Suppressor macrophage treated with lipopolysaccharide for 4 hours (primary cell): ENCODE measurements around the gene CELA2B.
"Not testable (repeated sequence)": the region's sequence is repeated elsewhere in the genome, so short reads cannot be mapped to it uniquely, and the experiment has no call there.

Source experiments
- DNase-seq: peaks from one replicate; pipeline ENCODE4 v3.0.0-alpha.2; 2020

CELA2B gene

DNA sequence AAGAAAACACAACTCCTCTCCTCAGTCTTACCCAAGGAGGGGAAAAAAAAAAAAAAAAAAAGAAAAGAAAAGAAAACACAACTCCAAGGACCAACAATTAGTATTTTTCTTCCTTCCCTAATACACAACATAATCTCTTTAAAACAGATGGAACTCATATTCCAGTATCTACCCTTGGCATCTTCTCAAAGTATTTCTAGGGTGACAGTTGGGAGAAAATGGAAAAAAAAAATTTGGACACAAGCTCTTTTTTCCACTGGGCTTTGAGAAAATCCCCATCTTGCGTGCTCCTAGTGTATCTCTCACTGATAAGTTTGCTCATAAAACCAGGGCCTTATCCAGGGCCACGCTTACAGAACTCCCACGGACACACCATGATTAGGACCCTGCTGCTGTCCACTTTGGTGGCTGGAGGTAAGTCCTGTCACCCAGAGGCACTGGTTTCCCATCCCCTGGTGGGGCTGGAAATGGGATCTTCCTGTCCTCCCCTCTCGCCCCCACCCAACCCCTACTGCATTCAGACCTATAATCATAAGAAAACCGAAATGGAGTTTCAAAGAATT is at the start of gene CELA2B:
Gene CELA2B (plus strand): TSS at position 353 of the 563 bp plus-strand sequence. CDS start 22 bp downstream, at position 375.
- no peak for DNase-seq

DNA sequence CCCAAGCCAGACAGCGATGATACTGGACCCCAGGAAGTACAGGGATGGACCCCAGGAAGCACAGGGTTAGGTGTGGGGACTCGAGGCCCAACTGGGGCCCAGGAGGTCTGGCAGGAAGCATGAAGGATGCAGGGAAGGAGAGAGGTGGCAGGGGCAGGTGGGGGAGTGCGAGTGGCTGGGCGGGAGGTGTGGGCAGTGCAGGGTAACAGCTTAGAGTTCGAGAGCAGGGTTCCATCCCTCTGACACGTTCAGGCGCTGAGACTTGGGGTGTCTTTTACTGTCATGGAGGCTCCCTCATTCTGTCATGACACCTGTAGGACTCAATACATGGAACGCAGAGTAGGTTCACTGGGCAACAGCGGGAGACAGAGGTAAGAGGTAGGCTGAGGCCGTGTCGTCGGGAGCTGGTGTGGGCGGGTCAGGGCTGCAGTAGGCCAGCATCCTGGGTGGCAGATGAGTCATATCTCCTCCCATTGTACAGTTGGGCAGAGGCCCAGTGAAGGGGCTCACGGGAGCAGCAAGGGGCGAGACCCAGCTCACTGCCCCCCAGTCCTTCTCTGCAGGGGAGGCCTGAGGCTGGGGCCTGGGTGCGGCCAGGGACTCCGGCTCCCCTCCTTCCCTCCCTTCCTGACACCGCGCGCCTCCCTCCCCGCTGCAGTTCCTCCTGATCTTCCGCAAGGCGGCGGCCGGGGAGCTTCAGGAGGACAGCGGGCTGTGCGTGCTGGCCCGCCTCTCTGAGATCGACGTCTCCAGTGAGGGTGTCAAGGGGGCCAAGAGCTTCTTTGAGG is 49.2 kb upstream of the CELA2B start:
- no peak for DNase-seq

DNA sequence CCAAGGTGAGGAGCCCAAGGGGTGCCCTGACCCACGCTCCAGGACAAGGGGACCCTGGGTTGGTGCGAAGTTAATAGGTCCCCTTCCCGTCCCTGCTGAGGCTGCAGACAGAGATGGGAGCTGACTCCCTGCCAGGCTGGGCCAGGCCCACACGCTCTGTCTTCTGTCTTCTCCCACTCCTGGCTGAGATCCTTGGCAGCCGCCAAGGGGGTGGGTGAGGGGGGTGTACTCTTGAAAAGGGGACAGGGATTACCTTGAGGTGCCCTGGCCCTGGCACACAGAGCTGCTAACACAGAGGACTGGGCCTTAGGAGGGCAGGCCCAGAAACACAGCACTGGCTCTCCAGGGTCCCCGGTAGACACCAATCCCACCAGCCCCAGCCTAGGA is 48.6 kb upstream of the CELA2B start:
- DNase-seq = no peak

DNA sequence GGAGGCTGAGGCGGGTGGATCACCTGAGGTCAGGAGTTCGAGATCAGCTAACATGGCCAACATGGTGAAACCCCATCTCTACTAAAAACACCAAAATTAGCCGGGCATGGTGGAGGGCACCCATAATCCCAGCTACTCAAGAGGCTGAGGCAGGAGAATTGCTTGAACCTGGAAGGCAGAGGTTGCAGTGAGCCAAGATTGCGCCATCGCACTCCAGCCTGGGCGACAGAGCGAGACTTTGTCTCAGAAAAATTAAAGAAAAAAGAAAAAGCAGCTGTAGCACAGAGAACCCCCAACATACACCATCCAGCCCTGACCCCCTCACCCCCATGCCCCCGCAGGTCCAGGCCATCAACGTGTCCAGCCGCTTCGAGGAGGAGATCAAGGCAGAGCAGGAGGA is 47.7 kb upstream of the CELA2B start:
- DNase-seq = not testable (repeated sequence)

DNA sequence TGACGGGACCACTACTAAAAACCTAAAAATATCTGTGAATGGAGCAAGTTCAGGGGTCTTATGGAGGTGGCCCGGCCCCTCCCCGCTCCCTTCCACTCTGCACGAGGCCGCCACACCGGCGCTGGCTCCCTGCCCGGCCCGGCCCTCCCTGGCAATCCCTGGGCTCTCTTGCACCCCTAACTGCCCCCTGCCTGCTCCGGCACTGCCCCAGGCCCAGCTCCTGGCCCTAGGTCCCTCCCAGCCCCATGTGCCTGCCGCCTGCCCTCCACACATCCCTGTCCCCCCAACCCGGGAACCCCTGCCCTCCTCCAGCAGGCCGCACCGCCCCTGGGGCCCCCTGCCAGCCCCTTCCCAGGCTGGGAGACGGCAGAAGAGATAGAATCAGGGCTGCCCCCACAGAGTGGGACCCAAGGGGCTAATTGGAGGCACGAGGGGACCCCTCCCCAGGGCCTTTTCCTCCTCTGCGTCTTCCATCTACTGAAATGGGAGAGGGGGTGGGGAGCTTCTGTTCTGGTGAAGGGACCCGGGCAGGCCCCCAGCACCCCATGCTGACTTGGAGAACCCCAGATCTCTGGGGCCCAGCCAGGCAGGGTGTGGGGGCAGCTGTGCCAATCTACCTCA is 47.0 kb upstream of the CELA2B start:
- no peak for DNase-seq

DNA sequence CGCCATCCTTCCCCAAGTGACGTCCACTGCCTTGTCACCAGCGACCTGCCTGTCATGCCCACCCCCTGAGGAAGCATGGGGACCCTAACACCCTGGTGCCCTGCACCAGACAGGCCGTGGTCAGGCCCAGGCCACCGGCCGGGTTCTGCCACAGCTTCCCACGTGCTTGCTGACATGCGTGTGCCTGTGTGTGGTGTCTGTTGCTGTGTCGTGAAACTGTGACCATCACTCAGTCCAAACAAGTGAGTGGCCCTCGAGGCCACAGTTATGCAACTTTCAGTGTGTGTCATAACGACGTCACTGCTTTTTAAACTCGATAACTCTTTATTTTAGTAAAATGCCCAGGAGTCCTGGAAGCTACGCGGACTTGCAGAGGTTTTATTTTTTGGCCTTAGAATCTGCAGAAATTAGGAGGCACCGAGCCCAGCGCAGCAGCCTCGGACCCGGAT is 46.2 kb upstream of the CELA2B start:
- DNase-seq = peak; percentile 90

DNA sequence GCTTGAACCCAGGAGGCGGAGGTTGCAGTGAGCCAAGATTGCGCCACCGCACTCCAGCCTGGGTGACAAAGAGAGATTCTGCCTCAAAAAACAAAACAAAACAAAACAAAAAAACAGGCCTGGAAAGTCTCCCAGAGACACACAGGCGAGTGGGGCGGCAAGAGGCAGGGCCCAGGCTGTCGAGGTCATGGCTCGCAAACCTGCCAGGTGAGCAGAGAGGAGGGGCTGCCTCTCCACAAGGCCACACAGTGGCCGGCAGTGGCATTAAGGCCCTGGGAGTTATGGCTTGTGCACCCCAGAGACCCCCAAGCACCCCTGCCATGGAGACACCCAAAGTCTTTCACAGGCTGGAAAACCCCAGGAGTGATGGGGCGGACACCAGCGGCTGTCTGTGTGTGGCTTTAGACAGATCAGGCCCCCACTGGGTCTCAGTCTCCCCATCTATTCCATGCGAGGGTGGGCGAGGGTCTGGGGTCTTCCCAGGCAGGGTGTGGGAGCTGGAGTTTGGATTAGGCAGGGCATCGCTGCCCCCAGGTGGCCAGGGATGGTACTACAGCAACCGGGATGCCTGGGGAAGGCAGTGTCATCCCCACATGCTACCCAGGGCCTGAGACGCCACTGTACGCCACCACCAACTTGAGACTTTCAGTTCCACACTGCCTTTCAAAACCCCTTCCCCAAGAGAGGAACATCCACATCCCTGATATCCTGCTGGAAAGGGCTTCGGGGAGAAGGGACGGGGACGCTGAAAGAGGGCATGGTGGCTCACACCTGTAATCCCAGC is 44.9 kb upstream of the CELA2B start:
- DNase-seq = peak; percentile 79

DNA sequence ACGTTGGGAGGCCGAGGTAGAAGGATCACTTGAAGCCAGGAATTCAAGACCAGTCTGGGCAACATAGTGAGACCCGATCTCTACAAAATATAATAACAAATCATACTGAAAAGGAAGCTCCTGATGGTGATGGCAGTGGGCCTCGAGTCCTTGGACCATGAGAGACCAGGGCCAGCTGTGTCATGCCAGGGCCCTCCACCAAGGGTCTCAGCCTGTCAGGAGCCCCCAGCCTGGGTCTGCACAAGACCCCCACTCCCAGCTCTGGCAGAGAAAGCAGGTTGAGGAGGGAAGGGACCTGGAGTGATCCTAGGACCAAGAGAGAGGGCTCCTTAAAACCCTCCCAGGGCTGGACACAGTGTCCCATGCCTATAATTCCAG is 44.3 kb upstream of the CELA2B start:
- DNase-seq = no peak

DNA sequence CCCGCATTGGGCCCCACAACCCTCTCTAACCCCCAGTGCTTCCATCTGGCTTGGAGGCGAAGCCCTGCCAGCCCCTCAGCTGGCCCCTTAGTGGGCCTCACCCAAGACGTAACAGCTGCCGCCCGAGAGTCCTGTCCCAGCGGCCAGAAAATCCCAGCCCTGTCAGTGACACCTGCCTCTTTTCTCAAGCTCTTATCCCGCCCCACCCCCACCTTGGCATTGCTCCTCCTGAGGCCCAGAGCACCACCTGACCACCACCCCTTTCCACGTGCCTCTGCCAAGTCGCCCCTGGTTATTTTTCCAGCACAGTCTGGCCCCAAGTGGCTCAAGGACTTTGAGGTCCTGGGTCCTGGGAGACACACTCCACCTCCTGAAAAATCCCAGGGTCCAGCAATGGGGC is 43.6 kb upstream of the CELA2B start:
- DNase-seq = no peak

DNA sequence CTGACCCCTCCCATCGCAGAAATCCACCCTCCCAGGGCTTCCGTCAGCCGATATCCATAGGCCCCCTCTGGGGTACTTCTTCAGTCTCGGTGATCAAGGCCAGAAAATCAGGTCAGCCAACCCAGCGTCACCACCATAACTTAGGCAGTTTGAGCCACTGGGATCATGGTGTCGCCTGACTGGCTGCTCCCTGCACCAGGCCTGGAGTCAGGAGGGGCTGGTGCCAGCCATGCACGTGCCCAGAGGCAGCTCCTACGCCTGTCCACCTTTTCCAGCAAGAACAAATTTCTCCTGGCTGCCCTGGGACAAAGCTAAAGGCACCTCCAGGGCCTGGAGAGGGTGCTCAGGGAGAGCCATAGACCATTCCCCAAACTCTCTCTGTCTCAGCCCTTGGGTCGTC is 42.4 kb upstream of the CELA2B start:
- no peak for DNase-seq

DNA sequence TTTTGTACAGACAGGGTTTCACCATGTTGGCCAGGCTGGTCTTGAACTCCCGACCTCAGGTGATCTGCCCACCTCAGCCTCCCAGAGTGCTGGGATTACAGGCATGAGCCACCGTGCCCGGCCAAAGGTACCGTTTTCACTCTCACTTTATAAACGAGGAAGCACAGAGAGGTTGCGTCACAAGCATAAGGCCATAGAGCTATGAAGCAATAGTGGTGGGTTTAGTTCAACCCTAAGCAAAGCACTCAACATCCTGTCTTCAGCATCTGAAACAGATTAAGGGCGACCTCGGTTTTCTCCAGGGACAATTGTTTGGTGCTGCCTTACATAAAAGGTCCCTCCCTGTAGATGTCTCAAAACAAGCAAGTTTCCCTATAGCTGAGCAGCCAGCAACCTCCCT is 41.2 kb upstream of the CELA2B start:
- DNase-seq = peak; percentile 85

DNA sequence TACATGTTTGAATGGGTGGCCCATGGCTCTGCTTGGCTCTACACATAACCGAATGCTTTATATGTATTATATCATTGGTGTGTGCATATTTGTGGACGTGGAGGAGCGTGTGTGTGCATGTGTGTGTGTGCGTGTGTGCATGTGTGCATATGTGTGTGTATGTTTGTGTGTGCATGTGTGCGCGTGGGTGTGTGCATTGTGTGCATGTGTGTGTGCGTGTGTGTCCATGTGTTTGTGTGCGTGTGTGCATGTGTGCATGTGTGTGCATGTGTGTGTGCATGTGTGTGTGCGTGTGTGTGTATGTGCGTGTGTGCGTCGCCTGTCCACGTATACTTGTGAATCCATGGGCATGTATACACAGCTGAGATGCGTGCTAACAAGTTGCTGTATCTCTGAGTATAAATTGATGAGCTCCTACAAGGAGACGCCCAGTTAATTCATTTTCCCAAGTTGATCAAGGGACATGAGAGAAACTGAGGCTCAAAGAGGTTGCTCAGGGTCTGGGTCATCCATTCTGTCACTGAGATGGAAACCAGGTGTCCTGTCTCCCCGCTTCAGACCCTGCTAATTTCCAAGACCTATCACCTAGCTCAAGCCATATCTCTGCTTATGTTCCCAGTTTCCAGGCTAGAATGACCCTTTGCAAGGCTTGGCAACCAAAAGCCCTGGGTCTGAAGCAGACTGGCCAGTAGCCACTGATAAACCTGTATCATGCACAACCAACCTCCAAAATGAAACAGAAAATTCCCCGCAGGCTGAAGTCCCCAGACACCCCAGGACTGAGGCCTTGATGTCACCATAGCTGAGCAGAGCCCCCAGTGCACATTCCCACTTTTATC is 40.4 kb upstream of the CELA2B start:
- DNase-seq = no peak

DNA sequence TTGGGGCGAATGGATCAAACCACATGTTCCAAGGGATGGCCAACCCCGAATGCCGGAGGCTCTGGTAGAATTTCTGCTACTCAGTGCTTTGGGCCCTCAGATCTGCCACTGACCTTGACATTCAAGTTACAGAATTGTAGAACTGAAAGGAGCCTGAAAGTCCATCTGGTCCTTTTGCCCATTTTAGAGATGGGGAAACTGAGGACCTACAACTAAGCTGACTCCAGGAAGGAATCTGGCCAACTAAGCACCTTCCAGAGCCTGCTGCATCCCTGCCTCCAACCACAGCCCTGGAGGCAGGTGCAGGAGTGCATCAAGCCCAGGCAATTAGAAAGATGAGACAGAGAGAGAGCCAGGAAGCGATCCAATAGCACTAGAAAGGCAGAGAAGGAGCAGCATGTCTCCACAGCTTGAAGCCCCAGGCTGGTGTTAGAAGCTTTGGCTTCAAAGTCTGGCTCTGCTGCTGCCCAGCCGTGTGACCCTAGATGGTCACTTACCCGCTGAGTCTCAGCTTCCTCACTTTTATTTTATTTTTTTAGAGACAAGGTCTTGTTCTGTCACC is 38.9 kb upstream of the CELA2B start:
- no peak for DNase-seq

DNA sequence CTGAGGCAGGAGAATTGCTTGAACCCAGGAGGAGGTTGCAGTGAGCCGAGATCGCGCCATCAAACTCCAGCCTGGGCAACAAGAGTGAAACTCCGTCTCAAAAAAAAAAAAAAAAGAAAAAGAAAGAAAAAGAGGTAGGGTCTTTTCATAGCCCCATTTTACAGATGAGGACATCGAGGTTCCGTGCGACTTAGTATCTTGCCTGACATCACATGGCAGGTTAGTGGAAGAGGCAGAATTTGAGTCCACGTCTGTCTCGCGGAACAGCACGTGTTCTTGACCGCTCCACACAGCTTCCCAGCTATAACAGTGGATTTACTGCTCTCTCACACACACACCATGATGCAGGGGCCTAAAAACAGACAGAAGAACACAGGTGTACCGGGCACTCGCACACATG is 36.6 kb upstream of the CELA2B start:
- no peak for DNase-seq

DNA sequence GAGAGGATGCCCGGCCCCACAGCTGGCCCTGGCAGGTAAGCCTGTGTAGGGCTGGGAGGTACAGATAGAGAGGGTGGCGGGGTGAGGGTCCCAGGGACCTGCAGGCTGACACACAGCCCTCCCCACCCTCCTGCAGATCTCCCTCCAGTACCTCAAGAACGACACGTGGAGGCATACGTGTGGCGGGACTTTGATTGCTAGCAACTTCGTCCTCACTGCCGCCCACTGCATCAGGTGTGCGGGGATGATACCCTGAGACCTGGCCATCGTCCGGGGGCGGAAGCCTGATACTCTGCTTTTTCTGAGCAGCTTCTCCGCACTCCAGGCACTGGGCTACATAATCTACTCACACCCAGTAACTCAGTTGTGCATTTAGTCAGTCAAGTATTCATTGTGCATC is 35.5 kb upstream of the CELA2B start:
- DNase-seq = no peak

DNA sequence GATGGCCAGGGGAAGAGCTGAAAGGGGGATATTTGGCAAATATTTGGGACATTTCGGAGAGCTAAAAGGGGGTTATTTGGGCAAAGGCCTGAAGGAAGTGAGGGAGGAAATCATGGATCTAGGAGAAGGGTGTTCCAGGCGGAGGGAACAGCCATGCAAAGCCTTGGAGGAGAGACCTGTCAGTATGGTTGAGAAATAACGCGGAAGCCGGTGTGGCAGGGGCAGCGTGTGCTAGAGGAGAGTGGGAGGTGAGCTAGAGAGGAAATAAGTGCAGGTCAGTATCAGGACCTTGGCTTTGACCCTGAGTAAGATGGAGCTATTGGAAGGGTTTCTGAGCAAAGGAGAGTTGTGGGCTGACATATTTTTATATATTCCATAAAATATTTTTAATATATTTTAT is 34.7 kb upstream of the CELA2B start:
- DNase-seq = no peak

DNA sequence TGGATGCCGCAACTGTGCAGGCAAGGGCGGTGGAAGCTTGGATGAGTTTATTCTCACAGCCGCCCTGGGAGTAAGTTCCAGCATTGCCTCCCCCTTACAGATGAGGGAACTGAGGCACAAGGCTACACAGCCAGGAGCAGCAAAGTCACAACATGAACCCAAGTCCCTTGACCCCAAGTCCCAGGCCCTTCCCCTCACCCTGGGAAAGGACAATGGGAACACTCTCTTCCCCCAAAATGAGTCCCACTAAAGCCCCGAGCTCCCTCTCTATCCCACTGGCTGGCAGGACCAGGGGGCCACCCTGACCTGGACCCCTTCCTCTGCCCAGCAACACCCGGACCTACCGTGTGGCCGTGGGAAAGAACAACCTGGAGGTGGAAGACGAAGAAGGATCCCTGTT is 33.8 kb upstream of the CELA2B start:
- DNase-seq = no peak

DNA sequence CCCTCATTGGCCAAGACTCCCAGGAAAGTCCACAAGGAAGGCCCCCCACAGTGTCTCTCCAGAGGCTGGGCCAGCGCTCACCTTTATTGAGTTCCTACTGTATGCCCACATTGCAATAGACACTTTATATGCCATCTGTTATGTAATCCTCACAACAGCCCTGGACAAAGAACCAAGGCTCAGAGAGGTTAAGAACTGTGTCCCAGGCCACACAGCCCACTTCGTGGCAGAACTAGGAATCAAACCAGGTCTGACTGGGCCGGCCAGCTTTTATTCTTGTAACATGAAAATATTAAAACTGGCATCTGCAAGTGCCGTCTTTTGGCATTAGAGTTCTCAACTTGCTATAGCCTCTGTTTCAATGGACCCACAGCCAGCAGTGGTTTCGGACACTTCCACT is 33.1 kb upstream of the CELA2B start:
- DNase-seq = no peak

DNA sequence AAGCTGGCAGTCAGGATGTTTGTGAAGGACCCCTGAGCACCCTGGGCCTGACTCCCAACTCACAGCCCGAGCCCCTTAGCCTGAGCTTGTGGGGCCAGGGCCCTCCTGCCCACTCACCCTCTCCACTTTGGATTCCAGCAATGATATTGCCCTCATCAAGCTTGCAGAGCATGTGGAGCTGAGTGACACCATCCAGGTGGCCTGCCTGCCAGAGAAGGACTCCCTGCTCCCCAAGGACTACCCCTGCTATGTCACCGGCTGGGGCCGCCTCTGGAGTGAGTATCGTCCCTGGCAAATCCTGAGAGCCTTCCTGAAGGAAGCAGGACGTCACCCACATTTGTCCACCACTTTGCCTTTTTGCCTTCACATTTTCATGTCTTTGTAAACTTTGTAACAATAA is 32.6 kb upstream of the CELA2B start:
- DNase-seq = no peak

DNA sequence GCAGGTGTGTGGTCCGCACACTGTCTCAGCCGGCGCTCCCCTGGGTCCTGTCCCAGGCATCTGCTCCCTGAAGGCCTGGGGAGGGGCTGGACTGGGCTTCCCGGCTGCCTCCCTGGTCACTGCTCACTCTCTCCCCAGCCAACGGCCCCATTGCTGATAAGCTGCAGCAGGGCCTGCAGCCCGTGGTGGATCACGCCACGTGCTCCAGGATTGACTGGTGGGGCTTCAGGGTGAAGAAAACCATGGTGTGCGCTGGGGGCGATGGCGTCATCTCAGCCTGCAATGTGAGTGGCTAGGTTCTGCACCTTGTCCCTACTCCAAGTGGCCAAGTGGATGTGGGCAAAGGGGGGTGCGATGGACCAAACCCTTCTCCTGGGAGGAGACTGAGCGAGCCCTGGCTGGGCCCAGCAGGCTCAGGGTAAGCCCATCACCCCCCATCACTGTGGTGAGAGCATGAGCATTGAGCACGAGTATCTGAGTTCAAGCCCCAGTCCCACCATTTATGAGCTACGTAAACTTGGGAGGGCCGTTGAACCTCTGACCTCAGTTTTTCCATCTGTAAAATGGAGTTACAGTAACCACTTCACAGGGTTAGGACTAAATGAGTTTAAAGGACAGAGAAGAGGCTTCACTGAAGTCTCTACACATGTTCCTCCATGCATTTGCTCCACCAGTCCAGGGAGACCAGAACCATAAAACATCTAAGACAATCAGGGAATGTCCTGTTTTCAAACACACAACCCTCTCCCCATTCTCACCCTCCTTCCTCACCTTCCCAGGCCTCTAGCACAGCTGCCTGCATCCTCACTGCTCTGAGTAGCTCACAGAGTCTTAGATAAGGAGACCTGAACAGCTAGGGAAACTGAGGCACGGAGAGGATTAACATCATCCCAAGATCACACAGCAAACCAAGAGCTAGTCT is 31.2 kb upstream of the CELA2B start:
- no peak for DNase-seq
